GM19372 (cell line): ENCODE results near the gene KCTD2.

Experiments
- ATAC-seq: cut with Tn5 transposase; IDR thresholded peaks from one replicate; pipeline ENCODE4 v1.9.1; 2021; ENCODE audit warnings: mild to moderate bottlenecking, low read depth, moderate library complexity; ENCODE audit not compliant: unreplicated experiment

The KCTD2 gene

DNA sequence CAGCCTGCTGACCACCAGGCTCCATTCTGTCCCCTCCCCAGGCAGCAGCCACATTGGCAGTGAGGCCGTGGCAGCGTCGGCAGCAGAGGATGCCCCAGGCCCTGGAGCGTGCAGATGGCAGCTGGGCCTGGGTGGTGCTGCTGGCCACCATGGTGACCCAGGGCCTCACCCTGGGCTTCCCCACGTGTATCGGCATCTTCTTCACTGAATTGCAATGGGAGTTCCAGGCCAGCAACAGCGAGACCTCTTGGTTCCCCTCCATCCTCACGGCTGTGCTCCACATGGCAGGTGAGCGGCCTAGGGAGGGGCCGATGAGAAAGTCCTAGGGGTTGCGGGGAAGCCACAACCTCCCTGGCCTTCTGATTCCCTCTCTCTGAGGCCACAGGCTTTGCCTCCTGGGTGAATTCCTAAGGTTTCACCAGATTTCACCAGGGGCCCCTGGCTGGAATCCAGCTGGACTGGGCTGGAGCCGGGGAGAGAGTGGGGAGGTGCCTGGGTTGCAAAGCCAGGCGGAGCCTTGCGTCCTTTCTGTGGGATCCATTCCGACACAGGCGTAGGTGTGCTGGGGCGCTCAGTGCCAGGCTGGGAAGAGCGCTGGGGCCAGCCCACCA, 46.6 kb downstream of the KCTD2 start:
- no peak for ATAC-seq

DNA sequence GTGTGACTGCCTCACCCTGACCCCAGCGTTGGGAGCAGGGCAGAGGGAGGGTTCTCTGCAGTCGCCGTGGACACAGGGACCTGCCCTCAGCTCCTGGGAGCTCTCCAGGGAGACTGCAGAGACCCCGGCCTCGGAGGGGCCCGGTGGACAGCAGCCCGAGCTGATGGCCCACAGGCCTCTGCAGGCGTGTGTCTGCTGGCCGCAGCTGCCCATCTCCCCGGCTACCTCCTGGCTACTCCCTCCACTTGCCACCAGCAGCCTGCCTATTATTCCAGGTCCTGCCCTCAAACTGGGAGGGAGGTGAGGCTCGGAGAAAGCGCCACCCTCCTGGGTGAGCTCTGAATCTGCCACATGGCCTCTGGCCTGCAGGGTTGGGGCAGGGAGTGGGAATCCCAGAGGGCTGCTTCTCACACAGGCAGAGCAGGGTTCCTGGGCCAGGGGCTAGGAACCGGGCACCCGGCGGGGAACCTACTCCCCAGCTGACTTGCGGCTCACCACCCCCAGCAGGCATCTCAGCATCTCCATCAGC, 47.9 kb downstream of the KCTD2 start:
- no peak for ATAC-seq

DNA sequence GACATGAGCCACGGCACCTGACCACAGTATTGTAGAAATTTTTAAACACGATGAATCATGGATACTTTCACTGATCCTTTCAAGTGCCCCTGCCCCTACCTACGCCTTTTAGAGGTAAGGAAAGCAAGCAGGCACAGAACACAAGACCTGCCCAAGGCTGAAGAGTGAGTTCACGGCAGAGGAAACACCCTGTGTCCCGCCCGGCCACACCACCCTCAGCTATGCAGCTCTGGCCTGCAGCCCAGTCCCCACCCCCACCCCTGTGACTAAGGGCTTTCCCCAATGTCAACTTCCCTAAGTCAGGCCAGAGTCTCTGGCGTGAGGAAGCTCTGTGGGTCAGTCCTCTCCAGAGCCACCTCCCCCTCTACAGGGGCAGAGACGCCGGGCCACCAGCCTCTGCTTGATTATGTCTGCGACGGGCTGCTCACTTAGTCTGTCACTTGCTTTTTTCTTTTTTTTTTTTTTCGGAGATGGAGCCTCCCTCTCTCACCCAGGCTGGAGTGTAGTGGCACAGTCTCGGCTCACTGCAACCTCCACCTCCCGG, 49.1 kb downstream of the KCTD2 start:
- ATAC-seq, result no peak

DNA sequence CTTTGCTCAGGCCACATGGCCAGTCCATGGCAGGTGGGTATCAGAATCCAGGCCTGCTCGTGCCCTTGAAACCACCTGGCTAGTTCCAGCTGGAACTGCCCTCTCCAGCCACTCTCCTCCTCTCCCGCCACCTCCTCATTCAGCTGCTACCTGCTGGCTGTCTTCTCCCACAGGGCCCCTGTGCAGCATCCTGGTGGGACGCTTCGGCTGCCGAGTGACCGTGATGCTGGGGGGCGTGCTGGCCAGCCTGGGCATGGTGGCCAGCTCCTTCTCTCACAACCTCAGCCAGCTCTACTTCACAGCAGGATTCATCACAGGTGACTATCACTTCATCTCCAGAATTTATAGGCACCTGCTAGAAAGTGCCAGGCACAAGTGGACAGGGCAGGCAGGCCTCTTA, 50.8 kb downstream of the KCTD2 start:
- ATAC-seq, result no peak

DNA sequence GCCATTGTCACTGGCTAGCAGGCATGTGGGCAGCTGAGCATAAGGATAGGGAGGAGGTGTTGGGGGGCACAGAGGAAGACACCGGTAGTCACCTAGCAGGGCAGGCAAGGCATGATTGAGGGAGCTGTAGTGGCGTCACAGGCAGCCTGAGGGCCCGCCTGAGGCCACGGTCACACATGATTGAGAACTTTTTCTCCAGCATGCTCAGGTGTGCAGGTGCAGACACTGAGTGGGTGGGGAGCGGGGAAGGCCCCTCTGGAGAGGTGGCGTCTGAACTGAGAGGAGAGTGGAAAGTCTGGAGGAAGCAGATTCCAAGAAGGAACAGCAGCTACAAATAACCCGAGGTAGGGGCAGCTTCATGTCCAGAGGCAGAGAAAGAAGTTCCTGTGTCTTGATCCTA, 51.8 kb downstream of the KCTD2 start:
- no peak for ATAC-seq

DNA sequence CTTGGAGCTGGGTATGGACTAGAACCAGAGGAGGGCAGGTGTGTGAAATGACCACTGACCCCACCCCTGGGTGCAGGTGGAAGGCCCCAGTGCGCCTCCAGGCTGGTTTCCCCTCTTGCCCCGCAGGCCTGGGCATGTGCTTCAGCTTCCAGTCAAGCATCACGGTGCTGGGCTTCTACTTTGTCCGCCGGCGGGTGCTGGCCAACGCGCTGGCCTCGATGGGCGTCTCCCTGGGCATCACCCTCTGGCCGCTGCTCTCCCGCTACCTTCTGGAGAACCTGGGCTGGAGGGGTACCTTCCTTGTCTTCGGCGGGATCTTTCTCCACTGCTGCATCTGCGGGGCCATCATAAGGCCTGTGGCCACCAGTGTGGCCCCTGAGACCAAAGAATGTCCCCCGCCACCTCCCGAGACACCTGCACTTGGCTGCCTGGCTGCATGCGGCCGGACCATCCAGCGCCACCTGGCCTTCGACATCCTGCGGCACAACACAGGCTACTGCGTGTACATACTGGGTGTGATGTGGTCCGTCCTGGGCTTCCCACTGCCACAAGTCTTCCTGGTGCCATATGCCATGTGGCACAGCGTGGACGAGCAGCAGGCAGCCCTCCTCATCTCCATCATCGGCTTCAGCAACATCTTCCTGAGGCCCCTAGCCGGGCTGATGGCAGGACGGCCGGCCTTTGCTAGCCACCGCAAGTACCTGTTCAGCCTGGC, 53.0 kb downstream of the KCTD2 start:
- no peak for ATAC-seq

DNA sequence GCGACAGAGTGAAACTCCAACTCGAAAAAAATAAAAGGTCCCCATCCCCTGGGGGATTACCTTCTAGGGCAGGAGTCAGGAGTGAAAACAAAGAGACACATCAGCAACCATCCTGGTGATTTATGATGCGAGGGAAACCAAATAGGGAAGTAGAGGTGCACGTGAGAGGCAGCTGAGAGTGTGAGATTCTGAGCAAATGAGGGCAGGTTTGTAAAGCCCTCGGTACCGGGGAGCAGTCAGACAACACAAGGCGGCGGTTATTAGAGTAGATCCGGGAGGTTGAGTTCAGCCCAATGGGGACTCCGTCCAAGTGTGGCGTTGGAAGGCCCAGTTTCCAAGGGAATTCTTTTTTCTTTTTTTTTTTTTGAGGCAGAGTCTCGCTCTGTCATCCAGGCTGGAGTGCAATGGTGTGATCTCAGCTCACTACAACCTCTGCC, 55.4 kb downstream of the KCTD2 start:
- no peak for ATAC-seq

DNA sequence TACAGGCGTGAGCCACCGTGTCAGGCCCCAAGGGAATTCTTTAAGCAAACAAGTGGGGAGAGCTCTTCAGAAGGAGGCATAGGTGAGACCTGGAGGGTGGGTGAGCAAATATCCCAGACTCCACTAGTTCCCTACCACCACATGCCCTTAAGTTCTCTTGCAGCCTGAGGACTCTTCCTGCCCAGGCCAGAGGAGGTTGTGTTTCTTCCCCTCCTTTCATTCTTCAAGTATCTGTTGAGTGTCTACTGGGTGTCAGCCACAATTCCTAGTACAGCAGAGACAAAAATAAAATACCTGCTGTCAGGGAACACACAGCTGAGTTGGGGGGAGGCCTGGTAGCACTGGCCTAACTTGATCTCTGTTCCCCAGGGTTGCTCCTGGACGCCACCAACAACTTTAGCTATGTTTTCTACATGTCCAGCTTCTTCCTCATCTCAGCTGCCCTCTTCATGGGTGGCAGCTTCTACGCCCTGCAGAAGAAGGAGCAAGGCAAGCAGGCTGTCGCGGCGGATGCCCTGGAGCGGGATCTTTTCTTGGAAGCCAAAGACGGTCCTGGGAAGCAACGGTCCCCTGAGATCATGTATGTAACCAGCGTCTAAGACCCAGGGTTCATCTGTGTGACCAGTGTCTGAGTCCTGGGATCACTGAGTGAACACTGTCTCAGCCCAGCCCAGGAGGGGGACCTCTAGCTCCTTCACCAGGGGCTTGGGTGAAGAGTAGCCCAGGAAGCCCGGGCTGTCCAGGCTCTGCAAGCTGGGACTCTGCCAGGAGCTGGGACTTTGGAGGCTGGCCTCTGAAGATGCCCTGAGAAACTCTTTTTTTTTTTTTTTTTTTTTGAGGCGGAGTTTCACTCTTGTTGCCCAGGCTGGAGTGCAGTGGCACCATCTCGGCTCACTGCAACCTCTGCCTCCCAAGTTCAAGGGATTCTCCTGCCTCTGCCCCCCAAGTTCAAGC, 56.9 kb downstream of the KCTD2 start:
- ATAC-seq, result no peak

DNA sequence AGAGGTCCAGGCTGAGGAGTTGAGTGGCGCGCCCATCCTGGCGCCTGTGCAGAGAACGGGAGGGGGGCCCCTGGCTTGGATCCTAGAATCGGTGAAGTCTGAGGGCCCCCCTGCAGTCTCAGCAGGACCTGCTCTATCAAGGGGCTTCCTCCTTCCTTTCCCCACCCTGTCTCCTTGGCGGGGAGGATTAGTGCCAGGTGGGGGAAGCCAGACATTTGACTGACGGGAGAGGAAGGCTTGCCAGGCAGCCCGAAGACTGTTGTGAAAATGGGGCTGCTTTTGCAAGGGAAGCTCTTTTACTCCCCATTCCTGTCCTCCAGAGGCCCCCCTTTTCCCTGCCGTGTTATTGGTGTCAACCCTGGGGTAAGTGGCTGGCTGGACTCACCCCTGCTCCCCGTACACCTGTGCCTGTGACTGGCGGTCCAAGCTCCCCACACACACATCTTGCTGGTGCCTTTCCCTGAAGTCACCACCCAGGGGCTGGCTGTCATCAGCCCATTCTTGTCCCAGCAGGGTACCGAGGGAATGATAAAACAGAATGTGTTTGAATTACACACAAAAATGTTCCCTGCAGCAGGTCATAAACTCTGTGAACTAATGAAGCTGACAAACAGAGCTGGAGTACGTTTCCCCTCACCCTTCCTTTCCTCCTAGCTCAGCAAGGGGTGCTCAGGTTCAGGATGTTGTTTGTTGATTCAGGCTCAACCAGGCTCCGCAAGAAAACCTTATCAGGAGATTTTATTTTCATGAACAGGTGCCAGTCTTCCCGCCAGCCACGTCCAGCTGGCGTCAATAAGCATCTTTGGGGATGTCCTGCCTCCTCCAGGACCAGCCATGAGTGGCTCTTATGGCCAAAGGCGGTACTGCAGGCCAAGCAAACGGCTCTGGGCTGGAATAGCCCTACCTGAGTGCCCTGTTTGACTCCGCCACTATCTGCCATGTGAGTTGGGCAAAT, 58.4 kb downstream of the KCTD2 start:
- no peak for ATAC-seq

DNA sequence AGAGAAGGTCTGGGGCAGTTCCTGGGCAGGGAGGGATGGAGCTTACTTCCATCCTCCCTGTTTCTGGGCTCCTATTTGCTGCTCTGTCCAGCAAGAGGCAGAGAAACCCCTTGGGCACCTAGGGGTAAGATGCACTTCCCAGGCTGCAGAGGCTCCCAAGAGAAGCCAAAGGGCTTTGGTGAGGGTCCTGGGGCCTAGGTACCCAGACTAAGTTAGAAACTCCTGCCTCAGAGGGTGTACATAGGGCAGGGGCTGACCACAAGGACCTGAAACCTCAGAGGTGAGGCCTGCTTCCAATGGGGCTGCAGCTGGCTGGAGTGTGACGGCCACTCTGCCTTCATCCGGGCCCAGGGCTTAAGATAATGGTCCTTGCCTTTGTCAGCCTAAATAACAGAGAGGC, 61.2 kb downstream of the KCTD2 start:
- ATAC-seq, result no peak

DNA sequence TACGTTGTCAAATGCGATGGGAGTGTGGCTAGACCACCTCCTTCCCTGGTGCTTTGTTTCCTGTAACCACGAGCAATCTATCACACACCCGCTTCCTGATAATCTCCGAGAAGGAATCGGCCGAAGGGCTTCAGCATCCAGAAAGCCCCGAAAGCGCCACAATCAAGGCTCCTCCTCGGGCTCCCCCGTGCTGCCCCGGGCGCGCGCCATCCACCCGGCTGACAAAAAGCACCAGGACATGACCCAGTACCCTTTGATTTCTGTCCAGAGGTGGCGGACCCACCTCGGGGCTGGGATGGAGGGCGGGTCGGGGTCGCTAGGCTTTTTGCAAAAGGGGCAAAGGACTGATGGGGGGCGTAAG, 62.0 kb downstream of the KCTD2 start:
- no peak for ATAC-seq

DNA sequence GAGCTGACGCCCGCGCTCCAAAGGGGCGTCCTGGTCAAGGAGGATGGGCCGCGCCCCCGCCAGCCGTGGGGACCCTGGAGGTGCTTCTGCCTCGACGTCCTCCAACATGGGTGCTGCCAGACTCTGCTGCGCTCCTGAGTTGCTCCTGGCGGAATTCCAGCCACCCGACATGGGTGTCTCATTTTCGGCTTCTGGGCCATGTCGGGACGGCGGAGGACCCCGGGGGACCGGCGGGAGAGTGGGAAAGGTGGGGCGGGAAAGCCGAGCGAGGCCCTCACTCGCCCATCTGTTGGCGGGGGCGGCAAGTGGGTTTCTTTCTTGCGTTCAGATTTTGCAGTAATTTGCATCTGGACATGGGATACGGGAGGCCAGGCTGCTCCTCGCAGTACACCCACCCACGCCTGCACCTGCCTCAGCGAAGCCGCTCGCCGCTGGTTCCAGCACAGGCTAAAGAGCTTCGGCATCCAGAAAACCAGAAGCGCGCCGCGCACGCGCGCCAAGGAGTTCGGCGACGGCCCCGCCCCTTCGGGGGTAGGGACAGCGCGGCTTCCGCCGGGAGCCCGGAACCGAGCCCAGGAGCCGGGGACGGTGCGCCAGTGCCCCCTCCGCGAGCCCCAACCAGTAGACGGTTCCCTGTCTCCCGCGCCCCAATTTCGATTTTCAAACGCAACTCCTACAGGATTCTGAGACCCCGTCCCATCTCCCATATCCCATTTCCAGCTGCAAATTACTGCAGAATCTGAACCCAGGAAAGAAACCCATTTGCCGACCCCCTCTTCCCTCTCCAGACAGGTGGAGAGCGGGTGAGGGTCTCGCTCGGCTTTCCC, 62.6 kb downstream of the KCTD2 start, which contains the start of gene ARMC7:
TSS of gene ARMC7 (plus strand) at position 563 of the 827 bp plus-strand sequence. CDS start 320 bp downstream, outside the sequence.
- peak; percentile 69 for ATAC-seq

DNA sequence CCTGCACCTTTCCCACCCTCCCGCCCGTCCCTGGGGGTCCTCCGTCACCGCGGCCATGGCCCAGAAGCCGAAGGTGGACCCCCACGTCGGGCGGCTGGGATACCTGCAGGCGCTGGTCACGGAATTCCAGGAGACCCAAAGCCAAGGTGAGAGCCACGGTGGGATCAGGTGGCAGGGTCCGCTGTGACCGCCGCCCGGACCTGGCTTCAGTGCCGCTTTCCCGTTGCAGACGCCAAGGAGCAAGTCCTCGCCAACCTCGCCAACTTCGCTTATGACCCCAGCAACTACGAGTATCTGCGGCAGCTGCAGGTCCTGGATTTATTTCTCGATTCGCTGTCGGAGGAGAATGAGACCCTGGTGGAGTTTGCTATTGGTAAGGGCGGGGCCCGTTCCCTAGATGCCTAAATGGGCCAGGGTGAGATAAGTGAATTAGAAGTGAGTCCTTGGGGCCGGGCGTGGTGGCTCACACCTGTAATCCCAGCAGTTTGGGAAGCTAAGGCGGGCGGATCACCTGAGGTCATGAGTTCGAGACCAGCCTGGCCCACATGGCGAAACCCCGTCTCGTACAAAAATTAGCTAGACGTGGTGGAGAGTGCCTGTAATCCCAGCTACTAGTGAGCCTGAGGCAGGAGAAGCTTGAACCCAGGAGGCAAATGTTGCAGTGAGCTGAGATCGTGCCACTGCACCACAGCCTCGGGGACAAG, 63.4 kb downstream of the KCTD2 start:
- ATAC-seq, result no peak

DNA sequence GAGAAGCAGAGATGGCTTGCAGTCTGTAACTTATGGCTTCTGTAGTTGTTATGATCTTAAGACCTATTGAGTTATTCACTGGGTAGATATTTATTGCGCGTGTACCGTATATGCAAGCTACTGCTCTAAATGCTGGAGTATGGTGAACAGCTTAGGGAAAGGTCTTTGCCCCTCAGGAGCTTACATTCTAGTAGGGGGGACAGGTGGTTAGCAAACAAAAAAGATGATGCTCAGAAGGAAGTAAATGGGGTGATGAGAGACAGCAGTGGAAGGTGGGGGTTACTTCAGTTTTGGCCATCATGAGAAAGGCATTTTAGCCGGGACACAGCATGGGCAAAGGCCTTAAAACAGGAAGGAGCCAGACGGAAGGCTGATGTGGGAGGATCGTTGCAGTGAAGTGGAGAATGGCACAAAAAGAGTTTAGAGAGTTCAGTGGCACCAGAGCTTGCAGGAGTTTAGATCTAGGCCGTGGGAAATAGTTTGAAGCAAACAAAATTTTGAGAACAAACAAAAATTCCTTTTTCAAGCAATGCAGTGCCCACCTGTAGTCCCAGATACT, 64.8 kb downstream of the KCTD2 start:
- ATAC-seq, result no peak

DNA sequence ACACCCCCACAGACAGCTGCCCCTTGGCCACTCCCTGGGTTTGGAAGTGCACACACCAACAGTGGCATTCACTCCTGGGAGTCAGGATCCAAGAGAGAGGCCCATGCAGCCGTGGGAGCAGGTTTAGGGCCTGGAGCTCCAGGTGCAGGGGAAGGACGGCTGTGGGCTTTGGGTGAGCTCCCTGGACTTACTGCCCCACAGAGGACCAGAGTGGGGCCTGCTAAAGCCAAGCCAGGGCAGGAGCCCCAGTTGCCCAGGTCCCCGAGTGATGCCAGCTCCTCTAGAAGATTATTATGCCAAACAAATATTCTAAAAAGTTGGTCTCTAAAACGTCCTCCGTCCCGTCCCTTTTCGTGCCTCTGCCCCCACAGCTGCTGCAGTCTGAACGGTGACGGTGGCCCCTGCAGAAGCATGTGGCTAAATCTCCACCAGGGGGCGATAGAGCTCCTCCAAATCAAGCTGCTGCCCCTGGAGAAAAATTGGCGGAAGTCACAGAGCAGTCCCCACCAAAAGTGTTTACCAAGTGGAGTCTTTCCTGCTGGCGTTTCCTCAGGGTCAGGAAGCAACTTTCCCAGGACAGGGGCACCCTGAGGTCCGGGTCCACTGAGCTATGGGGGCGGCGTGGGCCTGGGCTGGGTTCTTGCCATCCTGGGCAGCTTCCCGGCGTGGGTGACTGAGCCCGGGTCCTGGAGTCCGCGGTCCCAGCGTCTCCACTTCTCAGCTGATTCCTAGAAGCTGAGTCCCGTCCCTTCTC, 67.0 kb downstream of the KCTD2 start:
- no peak for ATAC-seq

DNA sequence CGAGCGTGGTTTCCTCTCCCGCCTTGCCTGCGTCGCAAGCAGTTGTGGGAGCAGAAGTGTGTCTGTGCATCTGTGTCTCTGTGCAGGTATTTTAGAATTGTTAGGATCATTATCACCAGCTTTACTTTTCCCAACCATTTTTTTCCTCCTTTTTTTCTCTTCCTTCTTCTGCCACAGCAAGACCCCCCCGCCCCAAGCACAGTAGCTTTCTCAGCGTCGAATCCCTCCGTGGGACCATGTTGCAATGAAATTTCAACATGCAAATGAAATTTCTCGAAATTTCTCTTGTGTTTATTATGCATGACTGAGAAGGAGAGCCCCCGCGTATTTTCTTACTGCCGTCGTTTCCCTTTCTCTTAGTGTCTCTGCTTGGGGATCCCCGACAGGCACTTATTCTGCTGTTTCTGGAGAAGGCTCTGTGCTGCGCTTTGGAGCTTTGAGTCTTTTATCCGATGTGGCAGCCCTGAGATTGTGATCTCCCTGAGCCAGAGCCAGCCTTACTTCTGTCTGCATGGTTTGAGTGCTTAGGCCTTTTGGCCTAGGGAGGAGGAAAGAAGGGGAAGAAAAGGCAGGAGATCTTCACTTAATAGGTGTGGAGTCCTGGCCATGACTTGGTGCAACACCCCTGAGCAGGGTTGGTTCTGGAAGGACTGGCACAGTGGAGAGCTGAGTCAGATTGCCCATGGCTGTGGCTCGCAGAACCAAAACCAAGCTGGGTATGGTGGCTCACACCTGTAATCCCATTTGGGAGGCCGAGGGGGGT, 67.7 kb downstream of the KCTD2 start:
- ATAC-seq, result no peak
